HS-27A (cell line): ENCODE results near the gene RNASE8.
A peak's percentile ranks its signal among the peaks of the same experiment; 100 is the strongest.

Experiments used
- DNase-seq: peaks from one replicate; pipeline ENCODE4 v3.0.0-alpha.2; 2012; ENCODE audit warnings: low read depth, missing footprints

Gene RNASE8

GRCh38 chr14:21092273-21093011 lies 34.8 kb downstream of the RNASE8 start:
- DNase-seq, result no peak

- DNase-seq, result no peak
Observed at GRCh38 chr14:21093018-21093417, 35.4 kb downstream of the RNASE8 start.

GRCh38 chr14:21093769-21094681 lies 36.4 kb downstream of the RNASE8 start:
- no peak for DNase-seq

GRCh38 chr14:21095430-21096205 lies 38.0 kb downstream of the RNASE8 start:
- DNase-seq, result no peak

- no peak for DNase-seq
Observed at GRCh38 chr14:21096438-21096837, 38.8 kb downstream of the RNASE8 start.

GRCh38 chr14:21096978-21097635 lies 39.5 kb downstream of the RNASE8 start:
- no peak for DNase-seq

GRCh38 chr14:21097636-21098075 lies 40.0 kb downstream of the RNASE8 start:
- no peak for DNase-seq

GRCh38 chr14:21098076-21098891 lies 40.7 kb downstream of the RNASE8 start, which contains the start of gene ZNF219:
Gene ZNF219 (minus strand): TSS chr14:21098655. CDS start chr14:21093591, 5,064 bp downstream.
- no peak for DNase-seq

GRCh38 chr14:21098892-21099595 lies 41.4 kb downstream of the RNASE8 start:
- DNase-seq, result no peak

- no peak for DNase-seq
Observed at GRCh38 chr14:21099596-21099985, 42.0 kb downstream of the RNASE8 start.

GRCh38 chr14:21100931-21101330 lies 43.3 kb downstream of the RNASE8 start, which contains the start of gene TMEM253:
Gene TMEM253 (plus strand): TSS chr14:21101066. CDS start chr14:21101344, 278 bp downstream.
- no peak for DNase-seq

GRCh38 chr14:21101802-21102413 lies 44.3 kb downstream of the RNASE8 start:
- no peak for DNase-seq

GRCh38 chr14:21102521-21103410 lies 45.1 kb downstream of the RNASE8 start:
- no peak for DNase-seq

- no peak for DNase-seq
Observed at GRCh38 chr14:21103411-21103709, 45.7 kb downstream of the RNASE8 start.

- DNase-seq, result peak; percentile 94
Observed at GRCh38 chr14:21103710-21104447, 46.3 kb downstream of the RNASE8 start.

- peak; percentile 54 for DNase-seq
Observed at GRCh38 chr14:21104448-21105060, 46.9 kb downstream of the RNASE8 start.

GRCh38 chr14:21105095-21105494 lies 47.5 kb downstream of the RNASE8 start:
- DNase-seq, result no peak

GRCh38 chr14:21106176-21106497 lies 48.5 kb downstream of the RNASE8 start:
- no peak for DNase-seq
